Measurements from ENCODE around the gene RSPH10B.
"Not testable (repeated sequence)": the region's sequence is repeated elsewhere in the genome, so short reads cannot be mapped to it uniquely, and the experiment has no call there.

RSPH10B gene

DNA sequence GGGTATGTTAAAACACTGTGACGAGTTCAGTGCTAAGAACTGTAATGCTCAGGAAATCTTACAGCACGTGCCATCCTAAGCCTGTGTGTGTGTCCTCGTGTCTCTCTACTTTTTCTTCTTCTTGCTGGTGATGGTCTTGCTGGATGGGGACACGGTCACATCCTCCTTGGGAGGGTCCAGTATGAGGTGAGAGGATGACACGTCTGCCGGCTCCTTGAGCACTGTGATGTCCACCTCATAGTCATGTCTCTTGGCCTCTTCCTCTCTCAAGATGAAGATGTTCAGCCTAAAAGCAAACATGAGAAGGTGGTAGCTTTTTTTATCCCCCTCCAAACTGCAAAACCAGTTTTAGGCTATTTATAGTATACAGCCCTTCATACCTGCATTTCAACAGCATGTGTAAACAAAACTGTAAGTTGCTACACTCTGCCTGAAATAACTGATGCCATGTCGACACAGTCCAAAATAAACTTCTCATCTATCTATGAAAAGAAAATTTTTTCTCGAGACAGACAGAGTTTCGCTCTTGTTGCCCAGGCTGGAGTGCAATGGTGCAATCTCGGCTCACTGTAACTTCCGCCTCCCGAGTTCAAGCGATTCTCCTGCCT is 44.1 kb downstream of the RSPH10B start:
- not testable (repeated sequence) for FAIRE-seq

DNA sequence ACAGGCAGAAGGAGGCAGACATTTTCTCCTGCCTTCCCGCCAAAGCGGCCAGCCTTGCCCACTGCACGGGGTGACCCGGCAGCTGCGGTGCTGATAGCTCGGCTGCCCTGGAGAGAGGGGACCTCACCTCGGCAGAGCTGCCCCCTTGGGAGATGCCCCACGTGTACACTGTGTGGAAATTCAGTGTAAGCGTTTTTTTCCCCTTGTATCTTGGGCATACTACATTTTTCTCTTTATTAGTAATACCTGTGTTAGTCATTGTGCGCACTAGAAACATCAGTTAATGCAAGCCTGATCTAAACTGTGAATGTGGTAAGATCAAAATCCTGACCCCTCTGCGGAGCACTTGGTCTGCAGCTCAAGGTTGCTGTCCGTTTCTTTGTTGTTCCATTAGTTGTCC is 45.9 kb downstream of the RSPH10B start:
- FAIRE-seq: not testable (repeated sequence)

DNA sequence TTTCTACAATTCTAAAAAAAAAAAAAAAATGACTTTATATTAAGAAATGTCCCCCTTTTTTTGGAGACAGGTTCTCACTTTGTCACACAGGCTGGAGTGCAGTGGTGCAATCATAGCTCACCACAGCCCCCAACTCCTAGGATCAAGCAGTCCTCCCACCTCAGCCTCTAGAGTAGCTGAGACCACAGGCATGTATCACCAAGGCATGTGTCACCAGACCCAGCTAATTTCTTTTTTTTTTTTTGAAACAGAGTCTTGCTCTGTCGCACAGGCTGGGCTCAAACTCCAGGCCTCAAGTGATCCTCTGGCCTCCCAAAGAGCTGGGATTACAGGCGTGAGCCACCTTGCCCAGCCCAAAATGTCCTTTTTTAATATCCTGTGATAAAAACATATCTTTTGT is 46.3 kb downstream of the RSPH10B start:
- FAIRE-seq: not testable (repeated sequence)

DNA sequence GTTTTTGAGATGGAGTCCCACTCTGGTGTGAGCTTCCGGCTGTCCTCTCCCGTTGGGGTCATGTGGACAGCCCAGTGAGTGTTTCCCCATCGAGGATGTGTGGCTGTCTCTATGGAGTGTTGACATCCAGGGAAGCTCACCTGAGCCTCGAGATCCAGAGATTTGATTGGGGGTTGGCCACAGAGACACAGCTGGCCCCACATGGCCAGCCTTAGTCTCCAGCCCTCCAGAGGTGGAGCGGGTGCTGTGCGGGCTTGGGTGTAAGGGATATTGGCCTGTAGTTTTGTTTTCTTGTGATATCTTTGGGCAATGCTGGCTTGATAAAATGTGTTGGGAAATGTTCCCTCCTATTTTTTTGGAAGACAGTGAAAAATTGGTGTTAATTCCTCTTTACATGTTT is 54.0 kb downstream of the RSPH10B start:
- not testable (repeated sequence) for FAIRE-seq

DNA sequence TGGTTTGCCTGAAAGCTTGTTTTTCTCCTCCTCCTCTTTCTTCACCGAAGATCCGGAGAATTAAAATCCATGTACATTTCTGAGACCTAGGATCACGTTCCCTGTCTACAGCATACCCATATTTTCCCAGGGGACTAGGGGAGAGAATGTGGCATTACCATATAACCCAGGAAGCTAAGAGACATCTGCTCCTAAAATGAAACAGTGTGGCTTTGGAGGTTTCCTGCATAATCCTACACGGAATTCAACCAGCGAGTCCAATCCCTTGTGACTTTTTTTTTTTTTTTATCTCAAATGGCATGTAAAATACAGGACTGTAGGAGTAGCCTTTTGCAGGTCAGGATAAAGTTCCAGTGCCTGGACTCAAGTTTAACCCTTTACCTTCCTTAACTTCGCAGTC is 61.7 kb downstream of the RSPH10B start:
- not testable (repeated sequence) for FAIRE-seq

DNA sequence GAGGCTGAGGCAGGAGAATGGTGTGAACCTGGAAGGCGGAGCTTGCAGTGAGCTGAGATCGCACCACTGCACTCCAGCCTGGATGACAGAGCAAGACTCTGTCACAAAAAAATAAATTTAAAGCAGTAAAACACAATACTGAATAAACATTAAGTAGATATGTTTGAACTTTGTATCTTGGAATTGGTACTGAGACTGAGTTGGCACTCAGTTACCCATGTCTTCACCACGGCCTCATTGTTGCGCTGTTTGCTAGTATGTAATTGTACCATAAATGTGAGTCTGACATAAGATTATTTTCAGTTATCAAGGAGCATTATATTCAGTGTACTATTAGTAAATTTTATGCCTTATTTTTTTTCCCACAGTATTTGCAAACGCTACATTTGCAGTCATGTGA is 65.8 kb downstream of the RSPH10B start:
- not testable (repeated sequence) for FAIRE-seq

DNA sequence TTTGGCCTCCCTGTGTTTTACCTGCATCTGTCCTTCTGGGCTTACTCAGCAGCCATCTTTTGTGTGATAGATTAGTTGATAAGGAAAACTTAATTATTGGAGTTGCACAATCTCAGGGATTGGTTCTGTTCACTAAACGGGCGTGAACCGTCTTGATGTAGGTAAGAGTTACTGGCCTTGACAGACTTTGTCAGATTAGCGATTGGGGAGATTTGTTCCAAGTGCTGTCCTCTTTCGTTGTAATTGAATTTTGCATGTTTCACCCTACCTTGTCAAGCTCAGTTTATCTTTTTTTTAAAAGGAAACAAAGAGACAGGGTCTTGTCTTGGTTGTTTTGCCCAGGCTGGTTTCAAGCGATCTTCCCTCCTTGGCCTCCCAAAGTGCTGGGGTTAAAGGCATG is 67.5 kb downstream of the RSPH10B start:
- FAIRE-seq: not testable (repeated sequence)

DNA sequence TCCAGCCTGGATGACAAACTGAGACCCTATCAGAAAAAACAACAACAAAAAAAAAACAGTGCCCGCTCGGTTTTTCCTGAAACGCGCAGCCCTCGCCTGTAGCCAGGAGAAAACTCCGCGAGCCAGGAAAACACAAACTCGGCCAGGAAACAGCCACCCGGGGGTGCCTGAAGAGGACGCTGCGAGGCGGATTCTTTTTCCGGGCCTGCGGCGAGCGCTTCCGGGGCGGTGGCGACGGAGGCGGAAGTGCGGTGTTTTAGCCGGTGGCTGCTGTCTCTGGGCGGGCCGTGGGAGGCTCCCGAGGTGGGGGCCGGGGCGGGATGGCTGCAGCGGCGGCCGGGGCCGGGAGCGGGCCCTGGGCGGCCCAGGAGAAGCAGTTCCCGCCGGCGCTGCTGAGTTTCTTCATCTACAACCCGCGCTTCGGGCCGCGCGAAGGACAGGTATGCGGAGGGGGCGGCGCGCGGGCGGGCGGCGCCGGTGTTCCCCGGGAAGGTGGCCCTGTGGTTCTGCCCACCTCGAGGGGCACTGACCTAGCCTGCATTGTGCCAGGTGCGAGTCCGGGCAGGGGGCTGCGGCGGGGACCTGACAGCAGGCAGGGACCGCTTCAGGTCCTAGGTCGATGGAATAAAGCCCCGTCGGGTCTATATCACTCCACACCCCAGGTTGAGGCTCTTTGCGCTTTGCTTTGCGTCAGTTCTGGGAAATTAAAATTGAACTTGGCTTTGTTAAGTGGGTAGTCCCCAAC is 71.8 kb downstream of the RSPH10B start, which contains the start of gene CCZ1:
TSS of gene CCZ1 (plus strand) at position 254 of the 745 bp plus-strand sequence. CDS start at position 321, 67 bp downstream.
- FAIRE-seq: not testable (repeated sequence)

DNA sequence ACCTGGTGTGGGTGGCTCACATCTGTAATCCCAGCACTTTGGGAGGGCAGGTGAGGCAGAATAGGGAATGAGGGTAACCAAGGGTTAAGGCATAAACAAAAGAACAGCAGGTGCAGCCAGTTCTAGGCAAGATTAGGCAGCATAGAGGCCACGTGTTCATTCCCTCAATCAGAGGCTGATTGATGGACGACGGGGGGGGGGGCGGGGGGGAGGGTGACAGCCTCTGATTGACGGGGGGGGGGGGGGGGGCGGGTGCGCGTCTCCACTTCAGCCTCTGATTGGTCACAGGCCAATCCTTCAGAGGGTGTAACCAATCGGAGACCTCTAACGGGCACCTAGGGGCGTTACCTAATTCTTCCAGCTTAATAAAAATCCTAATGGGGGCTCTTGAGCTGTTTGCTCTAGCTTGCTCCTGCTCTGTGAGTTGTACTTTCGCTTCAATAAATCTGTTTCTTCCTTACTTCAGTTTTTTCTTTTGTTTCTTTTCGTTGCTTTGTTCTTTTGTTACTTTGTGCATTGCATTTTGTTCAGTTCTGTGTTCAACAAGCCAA is 73.0 kb downstream of the RSPH10B start:
- not testable (repeated sequence) for FAIRE-seq

DNA sequence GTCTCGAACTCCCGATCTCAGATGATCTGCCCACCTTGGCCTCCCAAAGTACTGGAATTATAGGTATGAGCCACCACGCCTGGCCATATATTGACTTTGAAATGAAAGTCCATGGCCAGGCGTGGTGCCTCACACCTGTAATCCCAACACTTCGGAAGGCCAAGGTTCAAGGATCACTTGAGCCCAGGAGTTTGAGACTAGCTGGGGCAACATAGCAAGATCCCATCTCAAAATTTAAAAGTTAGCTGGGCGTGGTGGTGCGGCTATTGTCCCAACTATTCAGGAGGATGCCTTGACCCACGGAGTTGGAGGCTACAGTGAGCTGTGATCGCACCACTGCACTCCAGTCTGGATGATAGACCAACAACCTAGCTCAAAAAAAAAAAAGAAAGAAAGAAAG is 78.0 kb downstream of the RSPH10B start:
- FAIRE-seq: no peak

DNA sequence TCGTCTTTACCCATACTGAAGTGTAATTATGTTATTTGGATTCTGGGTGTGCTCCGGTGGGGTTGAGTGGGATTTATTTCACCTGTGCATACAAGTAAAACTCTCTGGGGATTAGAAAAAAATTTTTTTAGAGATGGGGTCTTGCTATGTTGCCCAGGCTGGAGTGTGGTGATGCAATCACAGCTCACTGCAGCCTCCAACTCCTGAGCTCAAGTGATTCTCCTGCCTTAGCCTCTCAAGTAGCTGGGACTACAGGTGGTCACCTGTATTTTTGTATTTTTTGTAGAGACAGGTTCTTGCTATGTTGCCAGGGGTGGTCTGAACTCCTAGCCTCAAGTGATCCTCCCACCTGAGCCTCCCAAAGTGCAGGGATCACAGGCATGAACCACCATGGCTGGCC is 80.2 kb downstream of the RSPH10B start:
- FAIRE-seq: not testable (repeated sequence)

DNA sequence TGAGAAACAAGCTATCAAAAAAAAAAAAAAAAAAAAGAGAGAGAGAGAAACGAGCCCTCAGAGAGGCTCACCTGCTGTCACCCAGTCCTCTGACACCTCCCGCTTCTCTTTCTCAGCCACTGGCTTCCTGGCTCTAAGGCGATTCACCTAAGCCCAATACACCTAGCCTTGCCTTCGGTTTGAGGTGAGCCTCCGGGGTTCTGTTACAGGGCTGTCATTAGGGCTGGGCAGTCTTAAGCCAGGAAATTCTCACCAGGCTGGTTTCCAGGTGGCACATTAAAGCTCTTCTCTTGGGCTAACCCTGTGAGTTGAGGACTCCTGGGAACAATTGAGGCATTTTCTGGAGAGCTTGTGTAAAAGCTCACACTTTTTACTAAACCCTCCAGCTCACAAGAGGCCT is 82.5 kb downstream of the RSPH10B start:
- not testable (repeated sequence) for FAIRE-seq

DNA sequence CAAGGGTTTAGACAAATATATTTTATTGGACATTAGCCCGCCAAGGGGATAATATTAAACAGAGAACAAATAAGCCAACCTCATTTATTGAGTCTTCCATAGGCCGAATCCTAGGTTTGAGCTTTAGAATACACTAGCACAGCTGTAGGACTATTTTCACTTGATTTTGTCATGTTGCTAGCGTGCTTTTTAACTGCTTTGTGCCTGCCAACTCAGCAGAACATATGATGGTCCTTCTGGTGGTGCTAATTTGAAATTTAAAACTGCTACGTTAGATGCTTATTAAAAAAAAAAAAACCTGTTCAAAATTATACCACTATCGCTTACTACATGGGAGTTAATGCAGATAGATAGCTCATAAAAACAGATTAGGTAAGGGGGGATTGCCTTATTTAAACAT is 86.1 kb downstream of the RSPH10B start:
- not testable (repeated sequence) for FAIRE-seq

DNA sequence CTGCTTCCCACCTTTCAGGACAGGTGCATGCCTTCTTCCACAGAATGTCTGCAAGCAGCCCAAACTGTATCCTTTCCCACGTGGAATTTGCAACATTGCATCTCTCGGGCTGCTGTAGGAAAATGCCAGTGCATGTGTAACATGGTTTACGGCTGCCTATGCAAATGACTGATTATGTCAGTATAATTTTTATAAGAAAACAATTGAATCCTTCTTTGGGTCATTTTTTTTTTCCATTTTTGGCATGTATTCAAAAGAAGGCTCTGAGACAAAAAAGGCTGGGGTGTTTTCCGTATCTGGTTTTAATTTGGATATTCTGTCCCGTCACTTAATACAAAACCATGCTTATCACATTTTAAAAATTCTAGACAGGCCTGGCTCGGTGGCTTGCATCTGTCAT is 90.4 kb downstream of the RSPH10B start:
- not testable (repeated sequence) for FAIRE-seq

DNA sequence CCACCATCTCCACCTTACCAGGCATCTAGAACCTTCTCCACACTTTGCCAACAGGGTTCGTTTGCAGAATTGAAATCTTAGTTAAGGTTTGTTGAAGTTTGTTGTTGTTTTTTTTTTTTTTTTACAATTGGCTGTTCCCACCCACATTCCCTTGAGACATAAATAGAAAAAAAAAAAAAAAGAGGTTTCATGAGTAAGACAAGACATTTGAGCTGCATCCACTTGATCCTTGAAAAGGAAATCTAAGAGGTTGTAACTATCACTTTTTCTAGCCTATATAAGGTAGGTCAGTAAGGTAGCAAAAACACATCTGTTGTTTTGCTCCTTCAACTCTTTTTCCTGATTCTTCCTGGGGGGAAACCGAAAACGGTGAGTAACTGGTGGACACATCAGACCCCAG is 90.9 kb downstream of the RSPH10B start:
- FAIRE-seq: not testable (repeated sequence)
